T-helper 17 cell (primary cell): Measurements from ENCODE around the gene BRD7. TPM values are rescaled to one million over a fixed set of nuclear protein-coding genes. Genes with fewer than 3 reads are reported as not detected.

Experiments used
- ATAC-seq: fragments of 150-1000 bp; cut with Tn5 transposase; 2 replicates; pipeline ENCODE4 v1.10.0; 2021; ENCODE audit warnings: mild to moderate bottlenecking, moderate library complexity
- DNase-seq, 3 donors: peaks; one replicate each; pipeline versions ENCODE4 v3.0.0 to v3.0.0-alpha.2; 2020 to 2021
- H3K9me3 ChIP-seq: one replicate; pipeline ENCODE4 v1.7.0; 2013; ENCODE audit warnings: low read length, mild to moderate bottlenecking; ENCODE audit not compliant: control insufficient read depth, poor library complexity, severe bottlenecking
- H3K27ac Mint-ChIP-seq: one replicate; pipeline ENCODE4 v1.8.0; 2022; ENCODE audit warnings: mild to moderate bottlenecking, moderate library complexity, mixed read lengths
- H3K27me3 Mint-ChIP-seq: one replicate; pipeline ENCODE4 v1.8.0; 2022; ENCODE audit warnings: mixed read lengths
- H3K36me3 Mint-ChIP-seq: one replicate; pipeline ENCODE4 v1.8.0; 2022; ENCODE audit warnings: low read depth, mixed read lengths
- H3K4me1 Mint-ChIP-seq: one replicate; pipeline ENCODE4 v1.8.0; 2022; ENCODE audit warnings: mild to moderate bottlenecking, mixed read lengths
- H3K4me3 Mint-ChIP-seq: one replicate; pipeline ENCODE4 v1.8.0; 2022; ENCODE audit warnings: mild to moderate bottlenecking, moderate library complexity, mixed read lengths
- total RNA-seq, 4 donors: library from RNA in 2 of 4; stranded (reverse) in 2 of 4; gene quantifications; one replicate each; pipeline ENCODE4 v1.2.3 and lab custom pipeline; 2022 to 2026

The BRD7 gene
- 10 to 100 TPM; 74.2 to 83.4 TPM for total RNA-seq
- total RNA-seq (lab: John Stamatoyannopoulos, UW): 85.0 to 170 reads per million in 2 donors

DNA sequence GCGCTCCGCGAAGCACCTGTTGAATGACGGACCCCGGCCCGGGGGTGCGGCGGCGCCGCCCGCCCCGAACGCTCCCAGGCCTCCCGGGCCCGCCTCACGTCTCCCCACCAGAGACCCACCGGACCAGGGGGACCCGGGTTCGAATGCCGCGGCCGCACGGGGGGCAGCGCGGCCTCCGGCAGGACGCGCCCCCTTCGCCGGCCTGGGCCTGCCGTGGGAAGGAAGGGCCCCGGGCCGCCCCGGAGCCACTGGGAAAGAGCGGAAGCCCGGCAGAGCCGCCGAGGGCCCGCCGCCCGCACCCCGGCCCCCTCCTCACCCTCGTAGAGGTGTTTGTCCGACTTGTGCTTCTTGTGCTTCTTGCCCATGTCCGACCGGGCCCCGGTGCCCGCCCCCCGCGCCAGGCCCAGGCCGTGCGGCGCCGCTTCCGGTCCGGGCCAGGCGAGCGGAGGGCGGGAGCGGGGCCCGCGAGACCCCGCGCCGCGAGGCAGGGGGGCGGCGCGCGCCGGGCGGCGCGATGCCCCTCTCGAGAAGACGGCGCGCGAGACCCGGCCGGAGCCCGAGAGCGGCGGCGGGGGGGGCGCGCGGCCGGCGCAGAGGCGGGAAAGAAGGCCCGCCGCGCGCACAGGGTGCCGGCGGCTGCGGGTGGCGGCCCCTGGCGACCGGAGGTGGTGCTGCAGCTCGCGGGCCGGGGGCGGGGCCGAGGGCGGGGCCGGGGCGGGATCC is at the start of gene BRD7:
Gene BRD7 (minus strand): TSS at position 579 of the 723 bp plus-strand sequence. CDS start 214 bp downstream, at position 365.
- no peaks in the 10 kb centered on the region for H3K9me3 ChIP-seq
- peaks cover 8% of the 10 kb centered on the region for H3K36me3 Mint-ChIP-seq
- DNase-seq: peak; percentile 73 to 75 (median 74)
- peaks cover 51% of the 10 kb centered on the region for H3K4me1 Mint-ChIP-seq
- H3K27me3 Mint-ChIP-seq: peaks cover 4% of the 10 kb centered on the region
- ATAC-seq: peak; percentile 90
- peak within 1 kb of the TSS; percentile 97 for H3K4me3 Mint-ChIP-seq
- peak within 1 kb of the TSS; percentile 93 for H3K27ac Mint-ChIP-seq

DNA sequence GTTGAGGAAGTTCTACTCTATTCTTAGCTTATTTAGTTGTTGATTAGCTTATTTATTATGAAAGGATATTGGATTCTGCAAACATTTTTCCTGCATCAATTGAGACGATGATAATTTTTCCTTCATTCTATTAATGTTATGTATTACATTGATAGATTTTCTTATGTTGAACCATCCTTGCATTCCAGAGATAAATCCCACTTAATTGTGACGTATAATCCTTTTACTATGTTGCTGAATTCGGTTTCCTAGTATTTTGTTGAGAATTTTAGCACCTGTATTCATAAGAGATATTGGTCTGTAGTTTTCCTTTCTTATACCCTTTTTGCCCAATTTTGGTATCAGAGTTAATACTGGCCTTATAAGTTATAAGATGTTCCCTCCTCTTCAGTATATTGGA is 47.6 kb upstream of the BRD7 start:
- H3K27me3 Mint-ChIP-seq: no peaks in the 10 kb centered on the region
- DNase-seq: no peak

DNA sequence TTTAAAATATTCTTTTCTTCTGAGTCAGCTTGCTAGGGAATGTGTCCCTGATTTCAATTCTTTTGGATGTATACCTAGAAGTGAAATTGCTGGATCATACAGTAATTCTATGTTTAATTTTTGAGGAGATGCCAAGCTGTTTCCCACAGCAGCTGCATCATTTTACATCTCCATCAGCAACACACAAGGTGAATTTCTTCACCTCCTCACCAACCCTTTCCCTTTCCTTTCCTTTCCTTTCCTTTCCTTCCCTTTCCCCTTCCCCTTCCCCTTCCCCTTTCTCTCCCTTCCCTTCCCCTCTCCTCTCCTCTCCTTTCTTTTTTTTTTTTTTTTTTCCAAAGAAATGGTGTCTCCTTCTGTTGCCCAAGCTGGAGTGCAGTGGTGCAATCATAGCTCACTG is 45.4 kb upstream of the BRD7 start:
- peaks cover 2% of the 10 kb centered on the region for H3K9me3 ChIP-seq
- ATAC-seq (no peak), DNase-seq (no peak)
- Mint-ChIP-seq H3K27ac (no peak overlapping the region), H3K4me1 (no peaks in the 10 kb centered on the region), H3K4me3 (no peak overlapping the region), H3K36me3 (no peaks in the 10 kb centered on the region), H3K27me3 (no peaks in the 10 kb centered on the region)

More for the DNA sequence above, 47.6 kb upstream of the BRD7 start:
- H3K9me3 ChIP-seq: peaks cover 11% of the 10 kb centered on the region
- Mint-ChIP-seq H3K27ac (no peak overlapping the region), H3K4me1 (no peaks in the 10 kb centered on the region), H3K36me3 (no peaks in the 10 kb centered on the region), H3K4me3 (no peak overlapping the region)
- ATAC-seq: no peak

DNA sequence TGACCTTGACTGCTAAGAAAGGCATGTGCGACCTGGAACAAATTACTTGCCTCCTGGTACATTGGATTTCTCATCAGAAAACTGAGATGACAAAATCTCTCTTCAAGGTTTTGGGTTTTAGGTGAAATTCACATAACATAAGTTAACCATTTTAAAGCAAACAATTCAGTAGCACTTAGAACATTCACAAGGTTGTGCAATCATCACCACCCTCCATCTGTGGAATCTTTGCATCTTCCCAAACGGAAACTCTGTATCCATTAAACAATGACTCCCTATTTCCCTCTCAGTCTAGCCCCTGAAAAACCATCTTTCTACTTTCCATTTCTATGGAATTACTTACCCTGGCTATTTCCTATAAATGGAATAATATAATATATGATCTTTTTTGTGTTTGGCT is 42.2 kb upstream of the BRD7 start:
- Mint-ChIP-seq H3K27ac (no peak overlapping the region), H3K36me3 (no peaks in the 10 kb centered on the region), H3K4me3 (no peak overlapping the region), H3K4me1 (no peaks in the 10 kb centered on the region), H3K27me3 (no peaks in the 10 kb centered on the region)
- ATAC-seq (no peak), DNase-seq (no peak)
- H3K9me3 ChIP-seq: no peaks in the 10 kb centered on the region

DNA sequence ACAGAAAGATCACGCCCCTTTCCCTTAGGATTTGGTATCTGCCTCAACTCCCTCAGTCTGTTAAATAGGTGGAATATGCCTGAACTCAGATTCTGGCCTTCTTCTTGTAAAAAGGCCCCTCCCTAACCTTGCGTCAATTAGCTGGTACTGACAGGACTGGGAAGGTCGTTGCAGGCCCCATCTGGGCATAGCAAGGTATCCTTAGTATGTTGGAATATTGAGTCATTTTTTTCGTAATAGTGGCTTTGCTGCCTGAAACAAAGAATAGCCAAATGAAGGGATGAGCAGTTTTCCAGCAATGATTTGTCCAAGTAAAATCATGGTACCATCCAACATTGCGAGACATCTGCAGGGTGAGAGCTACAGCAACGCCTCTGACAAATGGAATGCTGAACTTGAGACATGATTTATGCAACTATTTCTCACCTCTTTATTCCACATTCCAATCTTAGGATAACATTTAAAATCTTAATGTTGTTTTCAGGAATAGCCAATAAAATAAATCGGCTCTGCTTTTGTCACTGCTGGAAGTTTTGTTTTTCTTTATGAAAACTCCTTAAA is 39.3 kb upstream of the BRD7 start:
- ATAC-seq: no peak
- no peak overlapping the region for H3K27ac Mint-ChIP-seq

DNA sequence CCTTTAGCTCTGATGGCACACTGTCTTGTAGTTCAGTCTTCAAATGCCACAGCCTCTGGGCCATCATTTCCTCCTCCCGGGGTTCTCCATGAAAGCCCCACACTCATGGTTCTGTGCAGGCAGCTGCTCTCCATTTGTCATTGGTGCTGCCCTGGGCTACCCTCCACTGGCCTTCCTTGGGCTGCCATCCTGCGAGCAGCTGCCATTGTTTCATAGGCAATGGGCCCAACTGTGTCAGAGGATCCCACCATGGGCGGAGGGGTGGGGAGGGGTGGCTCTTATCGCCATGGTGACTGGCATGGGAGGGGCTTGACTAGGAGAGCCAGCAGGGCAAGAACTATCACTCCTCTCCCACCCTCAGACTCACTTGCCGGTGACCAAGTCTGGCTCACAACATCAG is 38.6 kb upstream of the BRD7 start:
- H3K4me1 Mint-ChIP-seq: peaks cover 2% of the 10 kb centered on the region
- no peak for DNase-seq
- ATAC-seq: no peak
- H3K9me3 ChIP-seq: no peaks in the 10 kb centered on the region
- H3K27me3 Mint-ChIP-seq: no peaks in the 10 kb centered on the region
- H3K27ac Mint-ChIP-seq: no peak overlapping the region
- no peaks in the 10 kb centered on the region for H3K36me3 Mint-ChIP-seq
- H3K4me3 Mint-ChIP-seq: no peak overlapping the region

More for the DNA sequence above, 39.3 kb upstream of the BRD7 start:
- DNase-seq: no peak
- Mint-ChIP-seq H3K4me3 (no peak overlapping the region), H3K4me1 (peaks cover 2% of the 10 kb centered on the region), H3K27me3 (no peaks in the 10 kb centered on the region), H3K36me3 (no peaks in the 10 kb centered on the region)
- H3K9me3 ChIP-seq: no peaks in the 10 kb centered on the region

DNA sequence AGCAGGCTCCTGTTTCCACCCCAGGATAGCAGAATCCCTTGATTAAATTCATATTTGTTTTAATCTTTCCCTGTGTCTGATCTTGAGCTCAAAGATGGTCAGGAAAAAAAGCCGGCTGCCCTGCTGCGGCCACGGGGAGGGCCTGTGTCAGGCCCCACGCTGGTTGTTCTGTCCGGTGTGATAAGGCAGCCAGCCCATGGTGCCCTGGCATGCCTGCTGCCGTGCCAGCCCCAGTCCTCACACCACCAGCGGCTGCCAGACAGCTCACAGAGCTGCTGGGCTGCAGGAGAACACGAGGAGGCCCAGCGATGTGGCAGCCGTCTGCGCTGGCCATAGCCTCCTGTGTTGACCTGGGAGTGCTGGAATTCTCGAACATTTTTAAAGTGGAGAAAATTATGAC is 34.7 kb upstream of the BRD7 start:
- H3K36me3 Mint-ChIP-seq: no peaks in the 10 kb centered on the region
- peaks cover 4% of the 10 kb centered on the region for H3K4me1 Mint-ChIP-seq
- DNase-seq (no peak), ATAC-seq (no peak)
- no peaks in the 10 kb centered on the region for H3K9me3 ChIP-seq
- no peaks in the 10 kb centered on the region for H3K27me3 Mint-ChIP-seq
- H3K27ac Mint-ChIP-seq: no peak overlapping the region
- no peak overlapping the region for H3K4me3 Mint-ChIP-seq

DNA sequence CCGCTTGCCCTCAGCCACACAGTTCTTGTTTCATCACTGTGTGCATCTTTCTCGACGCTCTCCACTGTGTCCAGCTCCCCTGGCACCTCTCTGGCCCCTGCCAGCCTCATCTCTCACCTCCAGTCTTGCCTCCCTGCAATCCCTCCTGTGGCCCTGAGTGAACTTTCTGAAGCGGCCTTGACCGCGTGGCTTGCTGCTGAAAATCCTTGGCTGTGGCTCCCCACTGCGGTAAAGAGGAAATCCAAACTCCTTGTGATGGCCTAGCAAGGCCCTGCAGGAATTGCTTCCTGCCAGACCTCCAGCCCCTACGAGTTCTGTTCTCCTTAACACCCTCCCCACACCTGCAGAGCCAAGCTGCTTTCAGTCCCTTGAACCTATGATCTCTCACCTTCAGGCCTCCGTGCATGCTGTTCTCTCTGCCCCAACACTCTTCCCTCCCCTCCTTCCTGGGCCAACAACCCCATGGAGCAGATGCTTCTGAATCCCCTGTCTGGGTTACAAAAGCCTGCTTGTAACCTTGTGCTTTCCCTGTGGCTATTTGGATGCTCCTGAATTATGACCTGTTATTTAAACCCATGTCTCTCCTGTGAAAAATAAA is 33.6 kb upstream of the BRD7 start:
- H3K4me3 Mint-ChIP-seq: no peak overlapping the region
- H3K27ac Mint-ChIP-seq: no peak overlapping the region
- no peak for DNase-seq
- H3K27me3 Mint-ChIP-seq: no peaks in the 10 kb centered on the region
- no peak for ATAC-seq
- no peaks in the 10 kb centered on the region for H3K36me3 Mint-ChIP-seq
- peaks cover 4% of the 10 kb centered on the region for H3K4me1 Mint-ChIP-seq
- no peaks in the 10 kb centered on the region for H3K9me3 ChIP-seq

DNA sequence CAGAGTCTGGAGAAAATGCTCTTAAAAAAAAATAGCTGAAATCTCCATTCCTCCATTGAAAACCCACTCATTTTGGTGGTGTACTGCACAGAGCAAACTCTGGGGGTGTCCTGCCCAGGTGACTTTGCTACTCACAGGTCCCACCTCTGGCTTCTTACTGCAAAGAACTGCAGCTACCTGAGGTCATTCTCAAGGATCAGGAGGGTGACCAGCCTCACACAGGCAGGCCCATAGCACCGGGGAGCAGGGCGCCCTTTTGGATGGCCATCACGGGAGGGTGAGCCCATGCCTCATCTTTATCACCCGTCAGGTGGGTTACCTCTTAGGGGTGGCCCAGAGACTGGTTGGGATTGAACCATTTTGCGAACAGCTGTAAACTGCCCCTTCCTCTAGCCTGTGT is 32.6 kb upstream of the BRD7 start:
- no peak for DNase-seq
- no peak overlapping the region for H3K4me3 Mint-ChIP-seq

DNA sequence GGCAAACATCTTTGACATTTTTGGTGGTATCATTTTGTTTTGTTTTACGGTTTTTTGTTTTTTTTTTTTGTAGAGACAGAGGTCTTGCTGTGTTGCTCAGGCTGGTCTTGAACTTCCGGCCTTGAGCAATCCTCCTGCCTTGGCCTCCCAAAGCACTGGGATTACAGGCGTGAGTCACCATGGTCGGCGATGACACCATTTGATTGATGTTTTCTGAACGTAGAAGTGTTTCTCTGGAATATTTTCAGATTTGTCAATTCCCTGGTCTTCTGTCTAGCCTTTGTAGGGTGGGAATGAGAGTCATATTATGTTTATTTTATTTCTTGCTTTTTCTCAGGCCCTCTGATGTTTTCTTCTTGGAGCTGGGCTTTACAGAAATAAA is 32.2 kb upstream of the BRD7 start:
- Mint-ChIP-seq H3K4me1 (peaks cover 9% of the 10 kb centered on the region), H3K4me3 (no peak overlapping the region), H3K27ac (no peak overlapping the region), H3K36me3 (no peaks in the 10 kb centered on the region), H3K27me3 (no peaks in the 10 kb centered on the region)
- ATAC-seq (no peak), DNase-seq (no peak)
- no peaks in the 10 kb centered on the region for H3K9me3 ChIP-seq

More for the DNA sequence above, 32.6 kb upstream of the BRD7 start:
- no peaks in the 10 kb centered on the region for H3K36me3 Mint-ChIP-seq
- no peaks in the 10 kb centered on the region for H3K27me3 Mint-ChIP-seq
- ATAC-seq: no peak
- H3K27ac Mint-ChIP-seq: no peak overlapping the region
- peaks cover 5% of the 10 kb centered on the region for H3K4me1 Mint-ChIP-seq
- no peaks in the 10 kb centered on the region for H3K9me3 ChIP-seq

DNA sequence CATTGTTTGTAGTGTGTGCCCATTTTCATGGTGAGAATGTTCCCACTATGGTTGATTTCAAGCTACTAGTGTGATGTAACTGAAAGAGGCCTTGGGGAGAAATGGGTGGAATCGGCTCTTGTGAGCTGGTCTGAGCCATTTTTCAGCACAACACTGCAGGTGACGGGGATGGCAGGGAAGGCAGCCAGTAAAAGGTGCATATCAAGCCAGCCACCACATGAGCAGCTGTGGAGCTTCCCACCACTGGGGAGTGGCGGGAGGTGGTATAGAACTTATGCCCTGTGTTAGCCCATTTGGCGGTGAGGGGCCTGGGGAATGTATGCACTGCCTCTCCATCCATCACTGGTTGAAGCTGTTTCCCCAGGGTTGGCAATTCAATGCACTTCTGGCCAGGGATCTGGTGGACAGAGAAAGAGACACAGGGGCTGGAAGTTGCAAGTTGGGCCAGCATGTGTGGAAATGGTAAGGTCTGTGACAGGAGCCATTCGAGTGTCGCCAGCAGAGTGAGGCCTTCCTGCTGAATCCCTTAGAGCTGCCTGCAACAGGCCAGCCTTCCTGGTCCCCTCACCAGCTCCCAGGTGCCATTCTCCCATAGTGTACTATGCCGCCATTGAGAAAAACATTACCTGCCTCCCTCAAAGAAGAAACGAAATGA is 31.7 kb upstream of the BRD7 start:
- DNase-seq (no peak), ATAC-seq (no peak)
- H3K27me3 Mint-ChIP-seq: no peaks in the 10 kb centered on the region
- peaks cover 12% of the 10 kb centered on the region for H3K4me1 Mint-ChIP-seq
- H3K4me3 Mint-ChIP-seq: no peak overlapping the region
- no peaks in the 10 kb centered on the region for H3K36me3 Mint-ChIP-seq
- H3K9me3 ChIP-seq: no peaks in the 10 kb centered on the region
- H3K27ac Mint-ChIP-seq: no peak overlapping the region

DNA sequence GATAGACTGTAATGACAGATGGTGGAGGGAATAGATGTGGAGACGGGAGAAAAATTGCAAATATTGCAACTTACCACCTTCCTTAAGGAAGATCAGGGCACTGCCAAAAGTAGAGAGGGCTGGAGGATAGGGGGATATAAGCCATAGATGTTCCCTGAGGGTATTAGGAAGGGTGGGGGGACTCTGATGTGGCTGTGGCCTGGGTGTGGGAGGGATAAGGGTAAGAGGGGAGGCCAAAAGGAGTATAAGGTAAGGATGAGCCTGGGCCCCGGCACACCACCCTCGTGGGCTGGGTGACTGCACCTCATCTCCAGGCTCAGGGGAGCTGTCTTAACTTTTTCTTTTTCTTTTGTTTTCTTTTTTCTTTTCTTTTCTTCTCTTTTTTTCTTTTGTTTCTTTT is 30.6 kb upstream of the BRD7 start:
- peak overlapping the region; percentile 68 for H3K27ac Mint-ChIP-seq
- H3K9me3 ChIP-seq: no peaks in the 10 kb centered on the region
- no peak overlapping the region for H3K4me3 Mint-ChIP-seq
- H3K36me3 Mint-ChIP-seq: no peaks in the 10 kb centered on the region
- no peak for ATAC-seq
- DNase-seq: no peak
- peaks cover 17% of the 10 kb centered on the region for H3K4me1 Mint-ChIP-seq
- H3K27me3 Mint-ChIP-seq: no peaks in the 10 kb centered on the region

DNA sequence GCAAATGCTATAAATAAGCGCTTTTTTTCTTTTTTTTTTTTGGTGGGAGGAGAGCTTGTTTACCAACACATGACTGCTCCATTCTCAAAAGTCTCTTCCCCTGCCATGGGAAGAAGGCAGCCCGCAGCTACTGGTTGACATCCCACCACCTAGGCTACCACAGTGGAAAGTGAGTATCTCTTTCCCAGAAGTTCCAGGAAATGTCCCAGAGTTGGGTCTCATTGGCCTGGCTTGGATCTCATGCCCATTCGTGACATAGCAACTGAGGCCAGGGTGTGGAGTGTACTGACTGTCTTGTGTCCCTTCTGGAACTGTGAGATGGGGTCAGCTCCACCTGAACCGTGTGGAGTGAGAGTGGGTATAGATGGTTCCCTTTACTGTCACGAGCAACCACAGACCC is 29.5 kb upstream of the BRD7 start:
- DNase-seq (no peak), ATAC-seq (no peak)
- Mint-ChIP-seq H3K27ac (no peak overlapping the region), H3K4me3 (no peak overlapping the region), H3K36me3 (no peaks in the 10 kb centered on the region), H3K27me3 (no peaks in the 10 kb centered on the region), H3K4me1 (peaks cover 17% of the 10 kb centered on the region)
- no peaks in the 10 kb centered on the region for H3K9me3 ChIP-seq
